GM13977 (cell line): ENCODE measurements around the gene TAF11L13.
"Not testable (repeated sequence)": the region's sequence is repeated elsewhere in the genome, so short reads cannot be mapped to it uniquely, and the experiment has no call there.

Experiments
- DNase-seq: peaks from one replicate; pipeline ENCODE4 v3.0.0; 2012; ENCODE audit warnings: low spot score
- CTCF ChIP-seq: IDR thresholded peaks from 2 replicates; pipeline ENCODE4 v1.5.1; 2012; ENCODE audit warnings: mild to moderate bottlenecking, control low read depth; ENCODE audit not compliant: insufficient read depth; ENCODE audit errors: extremely low read depth, missing control alignments
- in situ Hi-C: fragments of 300-500 bp; cut with MboI; formaldehyde crosslinking; loops from one replicate; pipeline ENCODE4 v1.12.0; 2022; ENCODE audit warnings: low sequenced_read_pairs, low pct_unique_long_range_greater_than_20kb, mixed read lengths, inconsistent platforms; ENCODE audit not compliant: unreplicated experiment

Gene TAF11L13

DNA sequence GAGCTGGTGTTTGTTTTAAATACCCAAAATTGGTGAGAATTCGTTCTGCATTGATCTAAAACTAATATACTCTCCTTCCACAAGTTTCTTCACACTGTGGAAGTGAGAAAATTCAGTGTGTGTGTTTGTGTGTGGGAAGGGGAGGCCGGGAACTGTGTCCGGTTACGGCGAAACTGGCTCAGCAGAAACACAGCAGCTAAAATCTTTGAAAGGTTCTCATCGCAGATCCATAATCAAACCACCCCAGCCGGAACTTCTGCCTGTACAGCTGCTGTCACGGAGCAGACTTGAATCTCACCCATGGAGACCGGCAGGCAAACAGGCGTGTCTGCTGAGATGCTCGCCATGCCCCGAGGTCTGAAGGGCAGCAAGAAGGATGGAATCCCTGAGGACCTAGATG, at the start of gene TAF11L13:
Gene TAF11L13, plus strand, starts transcription at position 301 of the 400 bp plus-strand sequence.
- in situ Hi-C loops: not testable (repeated sequence)

DNA sequence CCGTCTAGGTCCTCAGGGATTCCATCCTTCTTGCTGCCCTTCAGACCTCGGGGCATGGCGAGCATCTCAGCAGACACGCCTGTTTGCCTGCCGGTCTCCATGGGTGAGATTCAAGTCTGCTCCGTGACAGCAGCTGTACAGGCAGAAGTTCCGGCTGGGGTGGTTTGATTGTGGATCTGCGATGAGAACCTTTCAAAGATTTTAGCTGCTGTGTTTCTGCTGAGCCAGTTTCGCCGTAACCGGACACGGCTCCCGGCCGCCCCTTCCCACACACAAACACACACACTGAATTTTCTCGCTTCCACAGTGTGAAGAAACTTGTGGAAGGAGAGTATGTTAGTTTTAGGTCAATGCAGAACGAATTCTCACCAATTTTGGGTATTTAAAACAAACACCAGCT, 46.2 kb upstream of the TAF11L13 start, which contains the start of gene TAF11L7:
Gene TAF11L7, minus strand, starts transcription at position 101 of the 400 bp plus-strand sequence.
- DNase-seq, in situ Hi-C loops: not testable (repeated sequence)

More for the DNA sequence above, at the start of gene TAF11L13:
- not testable (repeated sequence) for DNase-seq

- in situ Hi-C loops, DNase-seq: not testable (repeated sequence)
Observed at GRCh38 chr5:17590860-17591259, 41.0 kb upstream of the TAF11L13 start, which contains the start of gene TAF11L8. TAF11L8 (minus strand) TSS chr5:17590960.

DNA sequence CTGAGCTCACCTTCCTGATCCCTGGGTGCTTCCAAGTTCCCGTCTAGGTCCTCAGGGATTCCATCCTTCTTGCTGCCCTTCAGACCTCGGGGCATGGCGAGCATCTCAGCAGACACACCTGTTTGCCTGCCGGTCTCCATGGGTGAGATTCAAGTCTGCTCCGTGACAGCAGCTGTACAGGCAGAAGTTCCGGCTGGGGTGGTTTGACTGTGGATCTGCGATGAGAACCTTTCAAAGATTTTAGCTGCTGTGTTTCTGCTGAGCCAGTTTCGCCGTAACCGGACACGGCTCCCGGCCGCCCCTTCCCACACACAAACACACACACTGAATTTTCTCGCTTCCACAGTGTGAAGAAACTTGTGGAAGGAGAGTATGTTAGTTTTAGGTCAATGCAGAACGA, 37.6 kb upstream of the TAF11L13 start, which contains the start of gene TAF11L9:
Gene TAF11L9, minus strand, starts transcription at position 140 of the 400 bp plus-strand sequence.
- in situ Hi-C loops, DNase-seq: not testable (repeated sequence)

DNA sequence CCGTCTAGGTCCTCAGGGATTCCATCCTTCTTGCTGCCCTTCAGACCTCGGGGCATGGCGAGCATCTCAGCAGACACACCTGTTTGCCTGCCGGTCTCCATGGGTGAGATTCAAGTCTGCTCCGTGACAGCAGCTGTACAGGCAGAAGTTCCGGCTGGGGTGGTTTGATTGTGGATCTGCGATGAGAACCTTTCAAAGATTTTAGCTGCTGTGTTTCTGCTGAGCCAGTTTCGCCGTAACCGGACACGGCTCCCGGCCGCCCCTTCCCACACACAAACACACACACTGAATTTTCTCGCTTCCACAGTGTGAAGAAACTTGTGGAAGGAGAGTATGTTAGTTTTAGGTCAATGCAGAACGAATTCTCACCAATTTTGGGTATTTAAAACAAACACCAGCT, 34.2 kb upstream of the TAF11L13 start, which contains the start of gene TAF11L10:
Gene TAF11L10, minus strand, starts transcription at position 101 of the 400 bp plus-strand sequence.
- DNase-seq, in situ Hi-C loops: not testable (repeated sequence)

DNA sequence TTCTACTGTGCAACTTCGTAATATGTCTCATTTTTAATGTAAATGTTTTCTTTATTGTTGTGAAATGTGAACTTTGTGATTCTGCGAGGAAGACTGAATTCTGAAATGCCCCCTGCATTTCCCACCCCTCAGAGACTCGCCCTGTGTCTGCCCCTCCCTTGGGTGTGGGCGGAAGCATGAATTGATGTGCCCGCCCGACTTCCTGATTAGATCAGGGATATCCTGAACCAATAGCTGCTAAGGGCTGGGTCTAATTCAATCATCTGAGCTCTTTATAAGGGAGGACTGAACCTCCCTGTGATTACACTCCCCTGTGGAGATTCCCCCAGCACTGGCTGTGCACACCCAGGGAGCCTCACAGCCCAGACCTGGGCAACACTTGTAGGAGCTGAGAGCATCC, 28.0 kb upstream of the TAF11L13 start, which contains the start of gene TAF11L11:
Gene TAF11L11, plus strand, starts transcription at position 304 of the 400 bp plus-strand sequence.
- DNase-seq, in situ Hi-C loops: not testable (repeated sequence)

GRCh38 chr5:17604951-17605350, 26.9 kb upstream of the TAF11L13 start:
- in situ Hi-C loops: no loop called here
- no peak for TF ChIP-seq CTCF
- no peak for DNase-seq

DNA sequence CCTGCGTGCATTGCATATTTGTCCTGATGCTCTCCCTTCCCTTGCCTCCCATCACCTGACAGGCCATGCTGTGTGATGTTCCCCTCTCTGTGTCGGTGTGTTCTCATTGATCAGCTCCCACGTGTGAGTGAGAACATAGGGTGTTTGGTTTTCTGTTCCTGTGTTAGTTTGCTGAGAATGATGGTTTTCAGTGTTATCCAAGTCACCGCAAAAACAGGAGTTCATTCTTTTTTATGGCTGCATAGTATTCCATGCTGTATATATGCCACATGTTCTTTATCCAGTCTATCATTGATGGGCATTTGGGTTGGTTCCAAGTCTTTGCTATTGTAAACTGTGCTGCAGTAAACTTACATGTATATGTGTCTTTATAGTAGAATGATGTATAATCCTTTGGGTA, 24.4 kb upstream of the TAF11L13 start:
- in situ Hi-C loops: not testable (repeated sequence)

GRCh38 chr5:17610092-17610491, 21.8 kb upstream of the TAF11L13 start, which contains the start of gene TAF11L12:
TAF11L12 (plus strand) TSS chr5:17610392.
- DNase-seq, in situ Hi-C loops: not testable (repeated sequence)

More for the DNA sequence above, 24.4 kb upstream of the TAF11L13 start:
- not testable (repeated sequence) for DNase-seq

- in situ Hi-C loops: no loop called here
- no peak for DNase-seq
- no peak for TF ChIP-seq CTCF
Observed at GRCh38 chr5:17614872-17615605, 16.8 kb upstream of the TAF11L13 start.

DNA sequence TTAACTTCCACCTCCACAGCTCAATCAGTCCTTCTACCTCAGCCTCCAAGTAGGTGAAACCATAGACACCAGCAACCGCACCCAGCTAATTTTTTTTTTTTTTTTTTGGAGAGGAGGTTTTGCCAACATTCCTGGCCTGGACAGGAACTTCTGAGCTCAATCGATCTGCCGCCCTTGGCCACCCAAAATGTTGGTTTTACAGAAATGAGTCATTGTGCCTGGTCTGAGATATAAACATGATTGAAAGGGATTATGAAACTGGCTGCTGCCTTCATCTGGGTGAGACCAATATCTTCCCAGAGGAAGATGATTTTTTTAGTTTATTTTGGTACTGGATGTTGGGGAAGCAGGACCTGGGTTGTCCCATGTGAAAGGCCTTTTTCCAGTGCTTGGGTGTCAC, 12.5 kb upstream of the TAF11L13 start:
- in situ Hi-C loops: no loop called here
- DNase-seq: no peak
- no peak for TF ChIP-seq CTCF
